Endothelial cell of umbilical vein (primary cell): ENCODE data around the gene EML3.

ENCODE experiments used
- CTCF ChIP-seq, 2 donors: IDR thresholded peaks; 1 replicate in 1 of 2; 2 replicates in 1 of 2; pipeline ENCODE4 v1.5.1; 2011; ENCODE audit warnings: low read length in 2 of 2, mild to moderate bottlenecking in 2 of 2, moderate library complexity in 2 of 2, control low read depth in 1 of 2, inconsistent platforms in 1 of 2, low read depth in 1 of 2; ENCODE audit not compliant: insufficient read depth in 1 of 2; ENCODE audit errors: extremely low read depth in 1 of 2
- EZH2 ChIP-seq: IDR thresholded peaks from 2 replicates; pipeline ENCODE4 v1.6.1; 2012; ENCODE audit warnings: borderline replicate concordance, low read depth, mild to moderate bottlenecking, moderate library complexity, low read length, inconsistent platforms; ENCODE audit not compliant: severe bottlenecking
- FOS ChIP-seq: IDR thresholded peaks from 2 replicates; pipeline ENCODE4 v1.6.1; 2011; ENCODE audit warnings: mild to moderate bottlenecking, low read length, moderate library complexity, borderline replicate concordance; ENCODE audit not compliant: insufficient read depth
- JUN ChIP-seq: IDR thresholded peaks from 2 replicates; pipeline ENCODE4 v1.6.1; 2011; ENCODE audit warnings: borderline replicate concordance, low read depth; ENCODE audit not compliant: insufficient read length, insufficient read depth
- MAX ChIP-seq: IDR thresholded peaks from 2 replicates; pipeline ENCODE4 v1.6.1; 2011; ENCODE audit not compliant: insufficient read depth, insufficient read length
- MYC ChIP-seq: IDR thresholded peaks from one replicate; pipeline ENCODE4 v1.6.1; 2011; ENCODE audit warnings: mild to moderate bottlenecking, low read depth, low read length
- POLR2A ChIP-seq: IDR thresholded peaks from 2 replicates; pipeline ENCODE4 v1.6.1; 2012; ENCODE audit warnings: low read depth, mild to moderate bottlenecking, control low read depth, low read length
- POLR2AphosphoS5 ChIP-seq: IDR thresholded peaks from 2 replicates; pipeline ENCODE4 v1.6.1; 2012; ENCODE audit warnings: low read depth, mild to moderate bottlenecking, control low read depth, low read length, moderate library complexity; ENCODE audit not compliant: insufficient read depth

- TF ChIP-seq JUN (no peak), POLR2AphosphoS5 (peak; percentile 25), CTCF (IDR thresholded peaks at IDR 0.05; ENCODE audit: extremely low read depth in 1 of 2, insufficient read depth in 1 of 2, low read depth in 1 of 2, low read length in 2 of 2) (peak in 1 of 2 donors; percentile 12), EZH2 (no peak), MAX (peak; percentile 65), POLR2A (no peak), MYC (no peak), FOS (no peak)
Observed at GRCh38 chr11:62602141-62603071, 10.2 kb downstream of the EML3 start.
